ENCODE results near the gene PTH1R.

DNA sequence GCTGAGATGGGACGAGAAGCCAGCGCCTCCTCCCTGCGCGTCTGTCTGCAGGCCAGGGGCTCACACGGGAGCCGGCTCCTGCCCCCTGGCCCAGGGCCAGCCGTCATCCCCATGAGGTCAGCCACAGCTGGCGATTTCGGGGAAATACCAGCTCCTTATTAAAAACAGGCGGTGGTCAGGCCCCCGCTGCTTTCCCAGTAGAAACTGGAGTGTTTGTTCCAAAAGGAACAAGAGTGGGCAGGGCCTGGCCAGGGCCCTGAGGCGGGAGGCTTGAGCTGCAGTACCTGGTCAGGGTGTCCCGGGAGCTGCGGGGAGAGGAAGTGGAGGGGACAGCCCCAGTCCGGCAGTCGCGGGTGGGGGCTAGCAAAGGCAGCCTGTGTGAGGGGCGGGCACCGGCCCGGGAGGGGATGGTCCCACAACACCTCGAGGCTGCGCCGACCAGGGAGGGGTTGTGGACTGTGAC is 32.1 kb upstream of the PTH1R start:
- TF ChIP-seq ZNF274 (IDR thresholded peaks at IDR 0.05; ENCODE audit: low read depth, low read length) (no peak), YY1 (IDR thresholded peaks at IDR 0.05; ENCODE audit: insufficient read depth, insufficient read length) (no peak)
